ENCODE data around the gene AHCTF1.

The AHCTF1 gene

DNA sequence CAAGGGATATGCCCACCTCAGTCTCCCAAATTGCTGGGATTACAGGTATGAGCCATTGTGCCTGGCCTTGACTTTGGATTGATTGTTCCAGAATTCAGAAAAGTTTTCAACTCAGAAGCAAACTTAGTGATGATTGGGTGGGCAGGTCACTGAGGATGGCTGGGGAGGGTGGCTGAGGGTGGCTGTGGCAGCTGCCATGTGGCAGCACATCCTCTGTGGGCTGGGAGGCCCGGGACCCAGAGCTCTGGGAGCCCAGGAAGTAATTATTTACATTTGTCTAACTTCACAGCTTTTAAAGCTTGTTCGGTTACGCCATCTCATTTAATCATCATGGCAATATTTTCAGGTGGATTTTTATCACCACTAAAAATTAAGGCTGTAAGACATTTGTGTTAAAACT lies 131.4 kb downstream of the AHCTF1 start:
- Histone ChIP-seq H2AFZ (ENCODE audit: low read depth, low read length, severe bottlenecking) (no peak overlapping the region), H3K4me3 (ENCODE audit: insufficient read depth, low read length, poor library complexity, severe bottlenecking) (no peak overlapping the region), H3K36me3 (ENCODE audit: low read length) (no peaks in the 10 kb centered on the region), H3F3A (ENCODE audit: insufficient read depth) (no peaks in the 10 kb centered on the region), H3K9me3 (ENCODE audit: insufficient read depth, low read length) (no peaks in the 10 kb centered on the region), H3K4me2 (ENCODE audit: low read depth, low read length, poor library complexity, severe bottlenecking) (no peak overlapping the region), H4K20me1 (ENCODE audit: low read depth, low read length) (no peaks in the 10 kb centered on the region), H3K27ac (ENCODE audit: low read depth, low read length) (no peak overlapping the region), H3K79me2 (ENCODE audit: insufficient read depth, low read length) (no peaks in the 10 kb centered on the region), H3K9ac (ENCODE audit: low read length) (no peak overlapping the region), H3K27me3 (ENCODE audit: low read length) (no peaks in the 10 kb centered on the region), H3K9me2 (replicated peaks; ENCODE audit: insufficient read depth, low read length) (no peaks in the 10 kb centered on the region)
- TF ChIP-seq EZH2phosphoT487 (conservative IDR thresholded peaks at IDR 0.05; ENCODE audit: low read length): no peak
- no peak for TF ChIP-seq CTCF (IDR thresholded peaks at IDR 0.05; ENCODE audit: insufficient read depth, low read length, poor library complexity, severe bottlenecking)

- no peaks in the 10 kb centered on the region for H4K20me1 ChIP-seq (ENCODE audit: low read depth, low read length)
- no peak overlapping the region for H3K9ac ChIP-seq (ENCODE audit: low read length)
- no peak overlapping the region for H3K4me2 ChIP-seq (ENCODE audit: low read depth, low read length, poor library complexity, severe bottlenecking)
- no peak overlapping the region for H3K4me3 ChIP-seq (ENCODE audit: insufficient read depth, low read length, poor library complexity, severe bottlenecking)
- H3K36me3 ChIP-seq (ENCODE audit: low read length): no peaks in the 10 kb centered on the region
- TF ChIP-seq CTCF (IDR thresholded peaks at IDR 0.05; ENCODE audit: insufficient read depth, low read length, poor library complexity, severe bottlenecking) (no peak), EZH2phosphoT487 (conservative IDR thresholded peaks at IDR 0.05; ENCODE audit: low read length) (no peak)
- H3F3A ChIP-seq (ENCODE audit: insufficient read depth): no peaks in the 10 kb centered on the region
- no peaks in the 10 kb centered on the region for H3K27me3 ChIP-seq (ENCODE audit: low read length)
- no peaks in the 10 kb centered on the region for H3K79me2 ChIP-seq (ENCODE audit: insufficient read depth, low read length)
- H3K9me3 ChIP-seq (ENCODE audit: insufficient read depth, low read length): no peaks in the 10 kb centered on the region
- H3K9me2 ChIP-seq (replicated peaks; ENCODE audit: insufficient read depth, low read length): no peaks in the 10 kb centered on the region
- no peak overlapping the region for H2AFZ ChIP-seq (ENCODE audit: low read depth, low read length, severe bottlenecking)
- no peak overlapping the region for H3K27ac ChIP-seq (ENCODE audit: low read depth, low read length)
Observed at GRCh38 chr1:246798606-246799496, 132.9 kb downstream of the AHCTF1 start.

- H4K20me1 ChIP-seq (ENCODE audit: low read depth, low read length): no peaks in the 10 kb centered on the region
- no peak overlapping the region for H3K9ac ChIP-seq (ENCODE audit: low read length)
- H2AFZ ChIP-seq (ENCODE audit: low read depth, low read length, severe bottlenecking): no peak overlapping the region
- no peaks in the 10 kb centered on the region for H3F3A ChIP-seq (ENCODE audit: insufficient read depth)
- no peaks in the 10 kb centered on the region for H3K79me2 ChIP-seq (ENCODE audit: insufficient read depth, low read length)
- H3K36me3 ChIP-seq (ENCODE audit: low read length): no peaks in the 10 kb centered on the region
- H3K4me3 ChIP-seq (ENCODE audit: insufficient read depth, low read length, poor library complexity, severe bottlenecking): no peak overlapping the region
- H3K9me3 ChIP-seq (ENCODE audit: insufficient read depth, low read length): no peaks in the 10 kb centered on the region
- H3K27ac ChIP-seq (ENCODE audit: low read depth, low read length): no peak overlapping the region
- no peaks in the 10 kb centered on the region for H3K27me3 ChIP-seq (ENCODE audit: low read length)
- TF ChIP-seq CTCF (IDR thresholded peaks at IDR 0.05; ENCODE audit: insufficient read depth, low read length, poor library complexity, severe bottlenecking) (no peak), EZH2phosphoT487 (conservative IDR thresholded peaks at IDR 0.05; ENCODE audit: low read length) (no peak)
- H3K4me2 ChIP-seq (ENCODE audit: low read depth, low read length, poor library complexity, severe bottlenecking): no peak overlapping the region
- H3K9me2 ChIP-seq (replicated peaks; ENCODE audit: insufficient read depth, low read length): no peaks in the 10 kb centered on the region
Observed at GRCh38 chr1:246798107-246798506, 133.6 kb downstream of the AHCTF1 start.

All from SU-DHL-6 (cell line).